Eye (tissue), 1 donor: ENCODE results near the gene SARDH.

Source experiments
- DNase-seq: peaks from one replicate; pipeline ENCODE4 v3.0.0-alpha.2; 2015

Gene SARDH

GRCh38 chr9:133661846-133662540 is 76.2 kb downstream of the SARDH start:
- DNase-seq = no peak

- DNase-seq = peak; percentile 30
Observed at GRCh38 chr9:133659516-133659915, 78.6 kb downstream of the SARDH start.

GRCh38 chr9:133658442-133659431 is 79.4 kb downstream of the SARDH start:
- peak; percentile 58 for DNase-seq

- no peak for DNase-seq
Observed at GRCh38 chr9:133657120-133657661, 81.0 kb downstream of the SARDH start.

GRCh38 chr9:133656211-133657119 is 81.7 kb downstream of the SARDH start:
- no peak for DNase-seq

- DNase-seq = no peak
Observed at GRCh38 chr9:133655701-133656100, 82.5 kb downstream of the SARDH start.

GRCh38 chr9:133654736-133655657 is 83.2 kb downstream of the SARDH start:
- no peak for DNase-seq

- DNase-seq = no peak
Observed at GRCh38 chr9:133653638-133654037, 84.5 kb downstream of the SARDH start.

GRCh38 chr9:133650026-133650425 is 88.1 kb downstream of the SARDH start:
- no peak for DNase-seq

GRCh38 chr9:133649194-133649593 is 89.0 kb downstream of the SARDH start:
- DNase-seq = no peak

GRCh38 chr9:133647765-133648469 is 90.2 kb downstream of the SARDH start:
- DNase-seq = no peak

- DNase-seq = no peak
Observed at GRCh38 chr9:133647148-133647547, 91.0 kb downstream of the SARDH start.

GRCh38 chr9:133645021-133645765 is 93.0 kb downstream of the SARDH start:
- DNase-seq = no peak

- DNase-seq = no peak
Observed at GRCh38 chr9:133643978-133644760, 94.0 kb downstream of the SARDH start.

GRCh38 chr9:133643362-133643755 is 94.8 kb downstream of the SARDH start:
- DNase-seq = no peak

GRCh38 chr9:133642708-133643361 is 95.3 kb downstream of the SARDH start:
- DNase-seq = no peak

- no peak for DNase-seq
Observed at GRCh38 chr9:133641861-133642595, 96.1 kb downstream of the SARDH start.

GRCh38 chr9:133641396-133641655 is 96.8 kb downstream of the SARDH start:
- no peak for DNase-seq
